ENCODE measurements around the gene HNRNPA1.

DNA sequence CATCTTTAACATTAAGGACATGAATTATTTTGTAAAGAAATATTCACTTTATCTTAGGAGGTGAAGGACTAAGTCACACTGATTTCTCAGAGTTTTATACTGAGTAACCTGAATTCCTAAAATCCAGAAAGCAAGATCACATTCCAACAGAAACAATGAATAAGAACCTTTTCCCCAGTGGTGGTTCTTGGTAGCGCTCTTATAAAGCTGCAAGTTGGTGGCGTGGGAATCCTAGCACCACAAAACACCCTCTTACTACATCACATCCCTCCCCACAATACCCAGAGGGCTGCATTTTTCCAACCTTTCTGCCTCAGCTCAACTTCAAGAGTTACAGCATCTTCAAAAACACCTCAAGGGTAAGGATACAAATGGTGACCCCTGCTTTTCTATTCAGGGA, 47.7 kb upstream of the HNRNPA1 start:
- TF ChIP-seq, protein P1, sequence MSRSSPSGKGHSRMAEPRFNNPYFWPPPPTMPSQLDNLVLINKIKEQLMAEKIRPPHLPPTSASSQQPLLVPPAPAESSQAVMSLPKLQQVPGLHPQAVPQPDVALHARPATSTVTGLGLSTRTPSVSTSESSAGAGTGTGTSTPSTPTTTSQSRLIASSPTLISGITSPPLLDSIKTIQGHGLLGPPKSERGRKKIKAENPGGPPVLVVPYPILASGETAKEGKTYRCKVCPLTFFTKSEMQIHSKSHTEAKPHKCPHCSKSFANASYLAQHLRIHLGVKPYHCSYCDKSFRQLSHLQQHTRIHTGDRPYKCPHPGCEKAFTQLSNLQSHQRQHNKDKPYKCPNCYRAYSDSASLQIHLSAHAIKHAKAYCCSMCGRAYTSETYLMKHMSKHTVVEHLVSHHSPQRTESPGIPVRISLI (tag by site-specific recombination; IDR thresholded peaks at IDR 0.05) = no peak
- TF ChIP-seq, protein P2, sequence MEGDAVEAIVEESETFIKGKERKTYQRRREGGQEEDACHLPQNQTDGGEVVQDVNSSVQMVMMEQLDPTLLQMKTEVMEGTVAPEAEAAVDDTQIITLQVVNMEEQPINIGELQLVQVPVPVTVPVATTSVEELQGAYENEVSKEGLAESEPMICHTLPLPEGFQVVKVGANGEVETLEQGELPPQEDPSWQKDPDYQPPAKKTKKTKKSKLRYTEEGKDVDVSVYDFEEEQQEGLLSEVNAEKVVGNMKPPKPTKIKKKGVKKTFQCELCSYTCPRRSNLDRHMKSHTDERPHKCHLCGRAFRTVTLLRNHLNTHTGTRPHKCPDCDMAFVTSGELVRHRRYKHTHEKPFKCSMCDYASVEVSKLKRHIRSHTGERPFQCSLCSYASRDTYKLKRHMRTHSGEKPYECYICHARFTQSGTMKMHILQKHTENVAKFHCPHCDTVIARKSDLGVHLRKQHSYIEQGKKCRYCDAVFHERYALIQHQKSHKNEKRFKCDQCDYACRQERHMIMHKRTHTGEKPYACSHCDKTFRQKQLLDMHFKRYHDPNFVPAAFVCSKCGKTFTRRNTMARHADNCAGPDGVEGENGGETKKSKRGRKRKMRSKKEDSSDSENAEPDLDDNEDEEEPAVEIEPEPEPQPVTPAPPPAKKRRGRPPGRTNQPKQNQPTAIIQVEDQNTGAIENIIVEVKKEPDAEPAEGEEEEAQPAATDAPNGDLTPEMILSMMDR (tag by site-specific recombination; IDR thresholded peaks at IDR 0.05) = no peak
- TF ChIP-seq ZNF548 (tag by site-specific recombination; IDR thresholded peaks at IDR 0.05) (no peak), TRIM28 (IDR thresholded peaks at IDR 0.05; ENCODE audit: borderline replicate concordance, low read length) (no peak), ZNF777 (tag by site-specific recombination; IDR thresholded peaks at IDR 0.05; ENCODE audit: borderline replicate concordance) (no peak), SP7 (tag by site-specific recombination; IDR thresholded peaks at IDR 0.05) (no peak), MZF1 (tag by site-specific recombination; IDR thresholded peaks at IDR 0.05; ENCODE audit: borderline replicate concordance) (no peak), ZBTB17 (tag by site-specific recombination; IDR thresholded peaks at IDR 0.05) (no peak), ZNF549 (tag by site-specific recombination; IDR thresholded peaks at IDR 0.05) (no peak)
- TF ChIP-seq, protein P3, sequence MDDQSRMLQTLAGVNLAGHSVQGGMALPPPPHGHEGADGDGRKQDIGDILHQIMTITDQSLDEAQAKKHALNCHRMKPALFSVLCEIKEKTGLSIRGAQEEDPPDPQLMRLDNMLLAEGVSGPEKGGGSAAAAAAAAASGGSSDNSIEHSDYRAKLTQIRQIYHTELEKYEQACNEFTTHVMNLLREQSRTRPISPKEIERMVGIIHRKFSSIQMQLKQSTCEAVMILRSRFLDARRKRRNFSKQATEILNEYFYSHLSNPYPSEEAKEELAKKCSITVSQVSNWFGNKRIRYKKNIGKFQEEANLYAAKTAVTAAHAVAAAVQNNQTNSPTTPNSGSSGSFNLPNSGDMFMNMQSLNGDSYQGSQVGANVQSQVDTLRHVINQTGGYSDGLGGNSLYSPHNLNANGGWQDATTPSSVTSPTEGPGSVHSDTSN (CRISPR knock-in tag; IDR thresholded peaks at IDR 0.05) = no peak

Data from HEK293 (cell line).